OCI-LY3 (cell line): ENCODE data around the gene GLI2.

Experiments used
- CTCF ChIP-seq: fragments of 200-600, 300-600 bp; sonication (generic); IDR thresholded peaks from 2 replicates; pipeline ENCODE4 v1.5.1; 2014; ENCODE audit warnings: antibody characterized with exemption, low read length, low read depth
- EZH2phosphoT487 ChIP-seq: fragments of 200-600 bp; shearing (Covaris generic); IDR thresholded peaks from 2 replicates; pipeline ENCODE4 v1.6.1; 2018; ENCODE audit warnings: antibody characterized with exemption, mixed run types, low read depth

GRCh38 chr2:120735746-120736170, at the start of gene GLI2:
- TF ChIP-seq CTCF (no peak), EZH2phosphoT487 (no peak)
